Measurements from ENCODE around the gene ZNF862. TPM values are rescaled to one million over a fixed set of nuclear protein-coding genes. Genes with fewer than 3 reads are reported as not detected.

ZNF862 gene
- total RNA-seq, 2 donors from 2014 or later = 8.3 to 15.6 TPM

- H3K9ac ChIP-seq (ENCODE audit: extremely low read depth, low read length, poor library complexity, severe bottlenecking) = no peak overlapping the region
- H3K36me3 ChIP-seq (ENCODE audit: control insufficient read depth, insufficient read depth, low read length) = no peaks in the 10 kb centered on the region
- no peak overlapping the region for H3K4me3 ChIP-seq (ENCODE audit: low read length)
- Mint-ChIP-seq H3K36me3 (ENCODE audit: low read depth) (no peaks in the 10 kb centered on the region), H3K4me1 (no peaks in the 10 kb centered on the region), H3K27ac (no peak overlapping the region), H3K9me3 (no peaks in the 10 kb centered on the region), H3K4me3 (no peak overlapping the region), H3K27me3 (ENCODE audit: insufficient read depth) (no peaks in the 10 kb centered on the region)
- H3K9me3 ChIP-seq (ENCODE audit: control insufficient read depth, low read length) = no peaks in the 10 kb centered on the region
- no peaks in the 10 kb centered on the region for H3K4me1 ChIP-seq (ENCODE audit: control insufficient read depth, insufficient read depth, low read length)
- 92 to 93% methylated on average over 8 to 15 of the region's 15 CpGs for WGBS, 2 experiments (ENCODE audit: insufficient coverage in 1 of 2, insufficient read length in 1 of 2)
- no peaks in the 10 kb centered on the region for H3K27me3 ChIP-seq (ENCODE audit: control insufficient read depth, insufficient read depth, low read length, poor library complexity, severe bottlenecking)
- no peak for TF ChIP-seq CTCF (conservative IDR thresholded peaks at IDR 0.05)
- no peak overlapping the region for H3K27ac ChIP-seq (ENCODE audit: low read depth, low read length)
- DNase-seq = no peak
Observed at GRCh38 chr7:149814494-149814893, 23.7 kb upstream of the ZNF862 start.

- H3K9ac ChIP-seq (ENCODE audit: extremely low read depth, low read length, poor library complexity, severe bottlenecking) = no peak overlapping the region
- no peaks in the 10 kb centered on the region for H3K4me1 ChIP-seq (ENCODE audit: control insufficient read depth, insufficient read depth, low read length)
- no peaks in the 10 kb centered on the region for H3K9me3 ChIP-seq (ENCODE audit: control insufficient read depth, low read length)
- Mint-ChIP-seq H3K27ac (no peak overlapping the region), H3K27me3 (ENCODE audit: insufficient read depth) (no peaks in the 10 kb centered on the region), H3K4me3 (no peak overlapping the region), H3K36me3 (ENCODE audit: low read depth) (no peaks in the 10 kb centered on the region), H3K4me1 (no peaks in the 10 kb centered on the region), H3K9me3 (no peaks in the 10 kb centered on the region)
- H3K36me3 ChIP-seq (ENCODE audit: control insufficient read depth, insufficient read depth, low read length) = no peaks in the 10 kb centered on the region
- no peaks in the 10 kb centered on the region for H3K27me3 ChIP-seq (ENCODE audit: control insufficient read depth, insufficient read depth, low read length, poor library complexity, severe bottlenecking)
- no peak for TF ChIP-seq CTCF (conservative IDR thresholded peaks at IDR 0.05)
- no peak overlapping the region for H3K27ac ChIP-seq (ENCODE audit: low read depth, low read length)
- no peak for DNase-seq
- 90 to 93% methylated on average over 2 to 12 of the region's 12 CpGs for WGBS, 2 experiments (ENCODE audit: insufficient coverage in 1 of 2, insufficient read length in 1 of 2)
- H3K4me3 ChIP-seq (ENCODE audit: low read length) = no peak overlapping the region
Observed at GRCh38 chr7:149815121-149815520, 23.1 kb upstream of the ZNF862 start.

GRCh38 chr7:149815661-149816266 lies 22.4 kb upstream of the ZNF862 start:
- Histone ChIP-seq H3K4me1 (ENCODE audit: control insufficient read depth, insufficient read depth, low read length) (no peaks in the 10 kb centered on the region), H3K27me3 (ENCODE audit: control insufficient read depth, insufficient read depth, low read length, poor library complexity, severe bottlenecking) (no peaks in the 10 kb centered on the region), H3K36me3 (ENCODE audit: control insufficient read depth, insufficient read depth, low read length) (no peaks in the 10 kb centered on the region), H3K9ac (ENCODE audit: extremely low read depth, low read length, poor library complexity, severe bottlenecking) (no peak overlapping the region), H3K9me3 (ENCODE audit: control insufficient read depth, low read length) (no peaks in the 10 kb centered on the region), H3K4me3 (ENCODE audit: low read length) (no peak overlapping the region), H3K27ac (ENCODE audit: low read depth, low read length) (no peak overlapping the region)
- no peaks in the 10 kb centered on the region for H3K36me3 Mint-ChIP-seq (ENCODE audit: low read depth)
- no peak for TF ChIP-seq CTCF (conservative IDR thresholded peaks at IDR 0.05)
- H3K4me3 Mint-ChIP-seq = no peak overlapping the region
- H3K27me3 Mint-ChIP-seq (ENCODE audit: insufficient read depth) = no peaks in the 10 kb centered on the region
- H3K27ac Mint-ChIP-seq = no peak overlapping the region
- H3K4me1 Mint-ChIP-seq = no peaks in the 10 kb centered on the region
- H3K9me3 Mint-ChIP-seq = no peaks in the 10 kb centered on the region
- no peak for DNase-seq
- 87% methylated on average over 9 to 16 of the region's 16 CpGs for WGBS, 2 experiments (ENCODE audit: insufficient coverage in 1 of 2, insufficient read length in 1 of 2)

All from endodermal cell (in vitro differentiated cells).